Stimulated activated CD8-positive, alpha-beta memory T cell treated with anti-CD3 and anti-CD28 coated beads, Interleukin-15, amount 100 ng/mL, for 1 hour (primary cell): ENCODE measurements around the gene SLCO2A1.

Experiments used
- DNase-seq: peaks from one replicate; pipeline ENCODE4 v3.0.0-alpha.2; 2020; ENCODE audit warnings: low read depth

SLCO2A1 gene

GRCh38 chr3:134060561-134061385 is 31.0 kb upstream of the SLCO2A1 start:
- DNase-seq: no peak

- no peak for DNase-seq
Observed at GRCh38 chr3:134059671-134060560, 30.2 kb upstream of the SLCO2A1 start.

GRCh38 chr3:134059035-134059601 is 29.4 kb upstream of the SLCO2A1 start:
- DNase-seq: no peak

- no peak for DNase-seq
Observed at GRCh38 chr3:134057654-134058110, 28.0 kb upstream of the SLCO2A1 start.

- no peak for DNase-seq
Observed at GRCh38 chr3:134057006-134057653, 27.4 kb upstream of the SLCO2A1 start.

DNA sequence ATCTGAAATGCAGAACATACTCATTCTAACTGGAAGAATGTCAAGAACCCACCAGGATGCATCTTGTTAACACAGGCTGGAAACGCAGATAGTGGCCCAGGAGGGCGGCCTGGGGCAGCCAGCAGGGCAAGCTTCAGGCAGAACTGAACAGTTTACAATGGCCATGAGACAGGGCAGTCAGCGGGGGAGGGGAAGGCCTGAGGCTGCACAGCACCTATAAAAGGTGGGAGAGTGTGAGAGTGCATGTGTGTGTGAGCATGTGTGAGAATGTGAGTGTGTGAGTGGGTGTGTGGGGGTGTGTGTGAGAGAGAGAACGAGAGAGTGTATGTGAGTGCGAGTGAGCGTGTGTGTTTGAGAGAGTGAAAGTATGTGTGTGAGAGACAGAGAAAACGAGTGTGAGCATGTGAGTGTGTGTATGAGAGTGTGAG is 26.8 kb upstream of the SLCO2A1 start:
- DNase-seq: no peak

DNA sequence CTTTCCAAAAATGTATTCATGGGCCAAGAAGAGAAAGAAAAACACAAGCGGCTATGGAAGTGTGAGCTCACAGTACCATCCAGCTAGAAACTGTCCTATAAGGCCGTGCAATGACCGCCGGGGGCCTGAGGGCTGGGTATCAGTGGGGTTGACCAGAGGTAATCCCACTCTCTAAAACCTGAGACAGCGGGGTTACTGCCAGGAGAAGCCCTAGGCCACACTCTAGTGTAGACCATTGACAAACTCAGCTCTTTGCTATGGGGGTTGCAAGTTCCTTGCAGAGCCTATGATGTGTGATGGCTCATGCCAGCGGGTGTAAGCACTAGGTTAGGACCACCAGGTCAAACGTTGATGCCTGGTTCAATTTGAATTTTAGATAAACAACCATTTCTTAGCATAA is 25.9 kb upstream of the SLCO2A1 start:
- DNase-seq: no peak

GRCh38 chr3:134054881-134055280 is 25.2 kb upstream of the SLCO2A1 start:
- DNase-seq: no peak

DNA sequence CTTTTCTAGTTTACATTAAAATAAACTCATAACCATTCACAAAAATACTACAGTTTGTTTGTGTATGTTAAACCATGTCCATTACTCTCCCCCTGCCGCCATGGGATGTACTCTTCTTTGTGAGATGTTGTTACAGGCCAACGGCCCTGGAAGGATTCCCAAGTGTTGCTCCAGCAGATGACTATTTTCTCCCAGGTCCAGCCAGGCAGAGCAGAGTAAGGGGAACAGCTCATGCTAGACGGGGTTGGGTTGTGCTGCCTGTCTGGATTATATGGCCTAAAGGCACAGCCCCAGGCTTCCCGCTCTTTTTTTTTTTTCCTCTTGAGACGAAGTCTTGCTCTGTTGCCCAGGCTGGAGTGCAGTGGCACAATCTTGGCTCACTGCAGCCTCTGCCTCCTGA is 24.5 kb upstream of the SLCO2A1 start:
- DNase-seq: no peak

- DNase-seq: no peak
Observed at GRCh38 chr3:134052370-134052769, 22.6 kb upstream of the SLCO2A1 start.

DNA sequence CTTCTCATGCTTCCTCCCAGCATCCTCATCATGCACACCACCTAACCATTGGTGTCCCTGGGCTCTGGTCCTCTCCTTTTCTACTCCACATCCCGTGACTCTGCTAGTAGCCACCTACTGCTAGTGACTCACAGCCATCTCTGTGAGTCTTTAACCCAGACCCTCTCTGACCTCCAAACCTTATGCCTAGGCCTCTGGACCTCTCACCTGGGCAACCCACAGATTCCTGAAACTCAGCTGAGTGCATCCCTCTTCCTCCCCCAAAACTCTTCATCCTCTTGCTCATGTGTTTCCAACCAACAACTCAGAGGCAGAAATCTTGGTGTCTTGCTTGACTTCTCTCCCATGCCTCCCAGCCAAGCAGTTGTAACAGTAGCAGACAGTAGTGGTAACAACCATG is 20.0 kb upstream of the SLCO2A1 start:
- no peak for DNase-seq

GRCh38 chr3:134048278-134048996 is 18.7 kb upstream of the SLCO2A1 start:
- DNase-seq: no peak

GRCh38 chr3:134044459-134044858 is 14.7 kb upstream of the SLCO2A1 start:
- no peak for DNase-seq

GRCh38 chr3:134040066-134040465 is 10.3 kb upstream of the SLCO2A1 start:
- no peak for DNase-seq

DNA sequence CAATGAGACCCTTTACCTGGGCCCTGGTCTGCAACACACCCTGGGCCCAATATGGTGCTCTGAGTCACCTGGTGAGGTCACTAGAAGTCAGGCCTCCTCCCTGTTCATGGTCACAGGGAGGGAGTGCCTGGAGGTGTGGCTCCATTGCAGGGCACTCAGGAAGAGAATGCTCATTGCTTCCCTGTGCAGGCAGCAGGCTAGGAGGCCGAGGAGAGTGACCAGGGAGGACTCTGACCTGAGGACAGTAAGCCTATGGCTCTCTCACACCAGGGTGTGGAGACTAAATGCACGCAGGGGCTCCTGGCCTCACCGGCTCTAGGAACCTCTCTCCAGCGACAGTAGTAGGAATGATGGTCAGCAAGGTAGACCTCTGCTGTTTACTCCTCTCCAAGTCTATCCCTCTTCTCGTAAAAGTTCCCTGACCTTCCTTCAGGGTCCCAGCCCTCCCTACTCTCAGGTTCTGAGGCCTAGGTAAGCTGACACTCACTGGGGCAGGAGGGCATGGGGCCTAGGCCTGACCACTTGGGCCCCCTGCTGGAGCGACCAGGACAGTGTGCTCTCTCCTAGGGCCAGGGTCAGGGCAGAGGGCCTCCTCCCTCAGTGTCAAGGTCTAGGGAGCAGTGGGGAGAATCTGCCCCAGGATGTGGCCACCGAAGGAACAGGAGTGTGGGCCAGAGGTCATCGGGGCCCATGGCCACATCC is 9.6 kb upstream of the SLCO2A1 start:
- no peak for DNase-seq

DNA sequence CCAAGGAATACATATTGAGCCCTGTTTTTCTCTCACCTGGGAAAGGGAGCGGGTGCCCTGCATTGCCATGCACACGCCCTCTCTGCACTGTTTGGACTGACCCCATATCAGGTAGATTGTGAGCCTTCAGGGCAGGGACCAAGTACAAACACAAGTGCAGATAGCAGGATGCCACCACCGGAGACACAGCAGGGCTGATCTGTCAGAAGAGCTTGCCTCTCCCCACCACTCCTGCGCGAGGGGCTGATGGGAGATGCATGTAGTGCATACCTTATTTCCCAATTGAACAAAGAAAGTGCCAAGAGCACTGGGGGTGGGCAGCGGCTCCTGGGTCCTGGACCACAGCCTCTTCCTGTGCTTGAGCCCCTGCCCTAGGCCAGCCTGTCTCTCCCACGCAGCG is 9.0 kb upstream of the SLCO2A1 start:
- DNase-seq: no peak

GRCh38 chr3:134038071-134038491 is 8.4 kb upstream of the SLCO2A1 start:
- no peak for DNase-seq

- no peak for DNase-seq
Observed at GRCh38 chr3:134037168-134037567, 7.4 kb upstream of the SLCO2A1 start.

GRCh38 chr3:134036291-134036690 is 6.6 kb upstream of the SLCO2A1 start:
- DNase-seq: no peak

DNA sequence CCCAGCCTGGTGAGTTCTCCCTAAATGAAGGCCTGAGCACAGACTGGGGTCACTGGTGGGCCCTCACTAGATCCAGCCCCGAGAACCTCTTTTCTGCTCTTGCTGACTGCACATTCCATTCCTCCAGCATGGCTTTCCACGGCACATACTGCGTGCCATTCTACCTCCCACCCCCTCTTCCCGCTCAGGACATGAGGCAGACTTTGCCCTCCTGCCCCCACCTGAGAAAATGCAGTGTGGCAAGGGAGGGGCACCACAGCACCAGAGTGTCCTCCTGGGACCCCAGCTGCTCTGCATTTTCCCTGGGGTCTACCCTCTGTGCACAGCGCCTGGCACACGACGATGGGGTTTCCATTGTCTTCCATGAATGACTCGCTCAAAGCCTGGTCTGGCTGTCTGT is 6.1 kb upstream of the SLCO2A1 start:
- DNase-seq: no peak
